Activated B cell treated with CpG ODN at 0.5 μM for 24 hours (primary cell): ENCODE results near the gene PRUNE1. TPM values are rescaled to one million over a fixed set of nuclear protein-coding genes. Genes with fewer than 3 reads are reported as not detected.
A peak's percentile ranks its signal among the peaks of the same experiment; 100 is the strongest.

ENCODE experiments used
- ATAC-seq: fragments of 200-7000 bp; cut with Tn5 transposase; one replicate; pipeline ENCODE4 v1.10.0; 2021; ENCODE audit warnings: low read depth, mild to moderate bottlenecking, moderate library complexity
- CTCF ChIA-PET: fragments of 350-600 bp; sonication (Branson Sonifier 250); formaldehyde crosslinking; loops from one replicate; lab custom pipeline; 2021; ENCODE audit warnings: antibody characterized with exemption; lab: Charles Lee
- POLR2A ChIA-PET: fragments of 350-600 bp; sonication (Branson Sonifier 250); formaldehyde crosslinking; loops from one replicate; lab custom pipeline; 2021; ENCODE audit warnings: antibody characterized with exemption; lab: Charles Lee
- DNase-seq: peaks from one replicate; pipeline ENCODE4 v3.0.0; 2022
- H3K27ac Mint-ChIP-seq: one replicate; pipeline ENCODE4 v1.8.0; 2020; ENCODE audit warnings: mixed read lengths
- H3K27me3 Mint-ChIP-seq: one replicate; pipeline ENCODE4 v1.8.0; 2021; ENCODE audit warnings: mixed read lengths
- H3K36me3 Mint-ChIP-seq: one replicate; pipeline ENCODE4 v1.8.0; 2021; ENCODE audit warnings: low read depth, mixed read lengths
- H3K4me1 Mint-ChIP-seq: one replicate; pipeline ENCODE4 v1.8.0; 2021; ENCODE audit warnings: mixed read lengths
- H3K4me3 Mint-ChIP-seq: one replicate; pipeline ENCODE4 v1.8.0; 2020; ENCODE audit warnings: mild to moderate bottlenecking, mixed read lengths
- H3K9me3 Mint-ChIP-seq: one replicate; pipeline ENCODE4 v1.8.0; 2020; ENCODE audit warnings: mixed read lengths
- CTCF ChIP-seq: fragments of 200-600 bp; IDR thresholded peaks from one replicate; pipeline ENCODE4 v1.8.0; 2022; ENCODE audit warnings: antibody characterized with exemption, mild to moderate bottlenecking
- intact Hi-C: fragments of 100-400 bp; cut with micrococcal nuclease; formaldehyde crosslinking; loops from one replicate; pipeline ENCODE4 v1.15.1; 2024
- total RNA-seq: library from RNA; stranded (reverse); gene quantifications from 2 replicates; pipeline ENCODE4 v1.2.3, GENCODE V29; 2022

Gene PRUNE1
- total RNA-seq, 1 donor from 2014 or later, result 14.2 TPM

- intact Hi-C loops, result no loop called here
- no peaks in the 10 kb centered on the region for H3K27me3 Mint-ChIP-seq
- no peak overlapping the region for H3K4me3 Mint-ChIP-seq
- H3K36me3 Mint-ChIP-seq, result peaks cover 60% of the 10 kb centered on the region
- POLR2A ChIA-PET, result interaction anchor here (0.5 to 0.7 kb wide), 6 partner anchors 24 to 1166 kb away, joined by 3 to 12 read pairs (median 5); no protein-coding TSS in a partner anchor
- DNase-seq, result no peak
- no peak for TF ChIP-seq CTCF
- peaks cover 60% of the 10 kb centered on the region for H3K4me1 Mint-ChIP-seq
- CTCF ChIA-PET, result interaction anchor here (0.8 kb wide), 1 partner anchor 27 kb away, joined by 3 read pairs; no protein-coding TSS in a partner anchor
- H3K27ac Mint-ChIP-seq, result peak overlapping the region; percentile 42
- no peak for ATAC-seq
- no peaks in the 10 kb centered on the region for H3K9me3 Mint-ChIP-seq
Observed at GRCh38 chr1:151051356-151052009, 43.2 kb downstream of the PRUNE1 start.

DNA sequence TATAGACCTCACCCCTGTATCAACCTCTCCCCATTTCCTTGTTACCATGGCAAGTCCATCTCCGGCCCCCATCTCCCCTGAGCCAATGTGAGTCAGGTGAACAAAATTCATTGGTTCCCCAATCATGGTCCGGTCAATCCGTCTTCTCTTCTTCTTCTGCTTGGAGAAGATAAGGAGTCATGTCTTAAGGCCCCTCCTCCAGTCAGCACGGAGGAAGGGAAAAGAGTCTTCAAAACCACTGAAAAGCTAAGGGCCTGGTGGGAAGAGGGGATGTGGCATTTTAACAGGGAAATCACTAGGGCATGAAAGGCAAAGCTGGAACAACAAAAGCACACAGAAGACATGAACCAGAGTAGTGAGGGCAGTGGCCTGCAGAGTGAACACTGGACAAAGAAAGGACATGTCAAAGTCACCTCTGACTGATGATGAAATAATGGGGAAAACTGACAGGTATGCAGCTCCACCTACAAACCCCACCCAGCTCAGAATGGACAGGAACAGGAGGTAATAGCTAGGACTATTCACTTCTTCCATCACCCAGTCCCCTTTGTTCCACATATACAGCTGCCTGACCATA, 46.8 kb downstream of the PRUNE1 start:
- peaks cover 58% of the 10 kb centered on the region for H3K4me1 Mint-ChIP-seq
- intact Hi-C loops, result loop anchor here (5.0 kb wide), 1 partner anchor 128 kb away; the partner anchor contains the start of gene SETDB1
- ATAC-seq (no peak), DNase-seq (no peak)
- peak overlapping the region; percentile 93 for H3K27ac Mint-ChIP-seq
- H3K36me3 Mint-ChIP-seq, result peaks cover 81% of the 10 kb centered on the region
- no peaks in the 10 kb centered on the region for H3K27me3 Mint-ChIP-seq
- H3K4me3 Mint-ChIP-seq, result peak overlapping the region; percentile 98
- CTCF ChIA-PET, result interaction anchor here (1.0 kb wide), 1 partner anchor 31 kb away, joined by 3 read pairs; no protein-coding TSS in a partner anchor
- POLR2A ChIA-PET, result interaction anchor here (0.5 to 6.8 kb wide), 4 partner anchors 8 to 274 kb away, joined by 3 to 63 read pairs (median 4); partner anchors contain the start of genes C1orf56 and GABPB2
- TF ChIP-seq CTCF, result no peak
- no peaks in the 10 kb centered on the region for H3K9me3 Mint-ChIP-seq

GRCh38 chr1:151055581-151055980, 47.3 kb downstream of the PRUNE1 start:
- Mint-ChIP-seq H3K27ac (peak overlapping the region; percentile 93), H3K36me3 (peaks cover 80% of the 10 kb centered on the region), H3K9me3 (no peaks in the 10 kb centered on the region), H3K4me1 (peaks cover 62% of the 10 kb centered on the region), H3K4me3 (peak overlapping the region; percentile 98), H3K27me3 (no peaks in the 10 kb centered on the region)
- CTCF ChIA-PET, result interaction anchor here (1.0 kb wide), 1 partner anchor 31 kb away, joined by 3 read pairs; no protein-coding TSS in a partner anchor
- POLR2A ChIA-PET, result interaction anchor here (0.6 to 7.2 kb wide), 5 partner anchors 9 to 274 kb away, joined by 4 to 98 read pairs (median 6); partner anchors contain the start of genes C1orf56 and GABPB2
- no peak for TF ChIP-seq CTCF
- DNase-seq (no peak), ATAC-seq (no peak)
- intact Hi-C loops, result loop anchor here (5.0 kb wide), 1 partner anchor 128 kb away; the partner anchor contains the start of gene SETDB1

GRCh38 chr1:151056149-151056548, 47.9 kb downstream of the PRUNE1 start:
- peak overlapping the region; percentile 98 for H3K4me3 Mint-ChIP-seq
- ChIA-PET POLR2A (interaction anchor here (1.0 to 7.2 kb wide), 4 partner anchors 9 to 50 kb away, joined by 3 to 98 read pairs (median 34); partner anchors contain the start of genes C1orf56, GABPB2 and MINDY1), CTCF (no interaction called here)
- H3K27ac Mint-ChIP-seq, result peak overlapping the region; percentile 93
- H3K36me3 Mint-ChIP-seq, result peaks cover 78% of the 10 kb centered on the region
- intact Hi-C loops, result loop anchor here (5.0 kb wide), 1 partner anchor 129 kb away; the partner anchor contains the start of gene SETDB1
- TF ChIP-seq CTCF, result no peak
- DNase-seq, result no peak
- H3K27me3 Mint-ChIP-seq, result no peaks in the 10 kb centered on the region
- H3K9me3 Mint-ChIP-seq, result no peaks in the 10 kb centered on the region
- ATAC-seq, result no peak
- H3K4me1 Mint-ChIP-seq, result peaks cover 65% of the 10 kb centered on the region
